ENCODE data around the gene USP51. TPM values are rescaled to one million over a fixed set of nuclear protein-coding genes. Genes with fewer than 3 reads are reported as not detected.

USP51 gene
- polyA plus RNA-seq, 3 donors = 0.05 to 0.18 TPM; not detected in 1

- Histone ChIP-seq H3K27me3 (ENCODE audit: control insufficient read depth in 2 of 2, insufficient read depth in 2 of 2, low read length in 2 of 2) (no peaks in the 10 kb centered on the region), H4K20me1 (ENCODE audit: insufficient read depth, low read length) (no peaks in the 10 kb centered on the region), H3K27ac (ENCODE audit: low read depth in 1 of 2, low read length in 2 of 2) (no peak overlapping the region), H3K4me3 (replicated peaks in 1 of 3; ENCODE audit: low read depth in 2 of 3, low read length in 3 of 3) (no peak overlapping the region), H3K4me1 (ENCODE audit: control insufficient read depth in 1 of 2, insufficient read depth in 2 of 2, low read length in 2 of 2) (peaks cover 7 to 11% of the 10 kb centered on the region in 2 donors), H3K79me2 (ENCODE audit: insufficient read depth, low read length) (no peaks in the 10 kb centered on the region), H3K4me2 (replicated peaks; ENCODE audit: extremely low read depth, low read length, poor library complexity, severe bottlenecking) (no peak overlapping the region), H2AFZ (ENCODE audit: insufficient read depth, low read depth, low read length, poor library complexity, severe bottlenecking) (peak overlapping the region; percentile 61), H3K9me3 (replicated peaks in 1 of 2; ENCODE audit: control insufficient read depth in 1 of 2, insufficient read depth in 1 of 2, low read length in 2 of 2) (no peaks in the 10 kb centered on the region), H3K36me3 (replicated peaks in 1 of 2; ENCODE audit: control insufficient read depth in 1 of 2, insufficient read depth in 2 of 2, low read length in 2 of 2) (no peaks in the 10 kb centered on the region), H3K9ac (ENCODE audit: insufficient read depth, low read length, poor library complexity, severe bottlenecking) (no peak overlapping the region)
- intact Hi-C loops (cut with micrococcal nuclease) = no loop called here
- Mint-ChIP-seq H3K9me3 (peaks cover 0 to 3% (median 0%) of the 10 kb centered on the region in 7 donors), H3K4me3 (no peak overlapping the region), H3K27me3 (ENCODE audit: low read depth in 3 of 3) (peaks cover 0 to 3% (median 1%) of the 10 kb centered on the region in 3 donors), H3K36me3 (no peaks in the 10 kb centered on the region), H3K27ac (no peak overlapping the region), H3K4me1 (peaks cover 14% of the 10 kb centered on the region)
- DNase-seq = no peak
- TF ChIP-seq CTCF (IDR thresholded peaks at IDR 0.05) = no peak
- WGBS (ENCODE audit: insufficient coverage) = 86% methylated on average over 1 of the region's 2 CpGs
These were observed 2.5 kb downstream of the USP51 start for GRCh38 chrX:55487143-55487542.

- Histone ChIP-seq H3K27ac (ENCODE audit: low read depth in 1 of 2, low read length in 2 of 2) (no peak overlapping the region), H3K9me3 (replicated peaks in 1 of 2; ENCODE audit: control insufficient read depth in 1 of 2, insufficient read depth in 1 of 2, low read length in 2 of 2) (no peaks in the 10 kb centered on the region), H3K4me2 (replicated peaks; ENCODE audit: extremely low read depth, low read length, poor library complexity, severe bottlenecking) (no peak overlapping the region), H3K79me2 (ENCODE audit: insufficient read depth, low read length) (no peaks in the 10 kb centered on the region), H2AFZ (ENCODE audit: insufficient read depth, low read depth, low read length, poor library complexity, severe bottlenecking) (no peak overlapping the region), H3K36me3 (replicated peaks in 1 of 2; ENCODE audit: control insufficient read depth in 1 of 2, insufficient read depth in 2 of 2, low read length in 2 of 2) (no peaks in the 10 kb centered on the region), H3K4me1 (ENCODE audit: control insufficient read depth in 1 of 2, insufficient read depth in 2 of 2, low read length in 2 of 2) (peaks cover 7 to 11% of the 10 kb centered on the region in 2 donors), H3K27me3 (ENCODE audit: control insufficient read depth in 2 of 2, insufficient read depth in 2 of 2, low read length in 2 of 2) (no peaks in the 10 kb centered on the region), H4K20me1 (ENCODE audit: insufficient read depth, low read length) (no peaks in the 10 kb centered on the region), H3K9ac (ENCODE audit: insufficient read depth, low read length, poor library complexity, severe bottlenecking) (no peak overlapping the region), H3K4me3 (replicated peaks in 1 of 3; ENCODE audit: low read depth in 2 of 3, low read length in 3 of 3) (no peak overlapping the region)
- Mint-ChIP-seq H3K4me1 (peaks cover 14% of the 10 kb centered on the region), H3K27ac (no peak overlapping the region), H3K4me3 (no peak overlapping the region), H3K36me3 (no peaks in the 10 kb centered on the region), H3K9me3 (peaks cover 0 to 3% (median 0%) of the 10 kb centered on the region in 7 donors), H3K27me3 (ENCODE audit: low read depth in 3 of 3) (peaks cover 0 to 3% (median 1%) of the 10 kb centered on the region in 3 donors)
- no peak for DNase-seq
- no CpG with 5 or more reads among the region's 3 CpGs for WGBS (ENCODE audit: insufficient coverage)
- TF ChIP-seq CTCF (IDR thresholded peaks at IDR 0.05) = no peak
- intact Hi-C loops (cut with micrococcal nuclease) = no loop called here
These were observed 2.9 kb downstream of the USP51 start for GRCh38 chrX:55486736-55487135.

All from CD14-positive monocyte (primary cell).